ENCODE results near the gene CDH23. TPM values are rescaled to one million over a fixed set of nuclear protein-coding genes. Genes with fewer than 3 reads are reported as not detected.

The CDH23 gene
- total and polyA plus RNA-seq, 2 experiments from 2014 or later = 0.08 TPM; not detected in 1

DNA sequence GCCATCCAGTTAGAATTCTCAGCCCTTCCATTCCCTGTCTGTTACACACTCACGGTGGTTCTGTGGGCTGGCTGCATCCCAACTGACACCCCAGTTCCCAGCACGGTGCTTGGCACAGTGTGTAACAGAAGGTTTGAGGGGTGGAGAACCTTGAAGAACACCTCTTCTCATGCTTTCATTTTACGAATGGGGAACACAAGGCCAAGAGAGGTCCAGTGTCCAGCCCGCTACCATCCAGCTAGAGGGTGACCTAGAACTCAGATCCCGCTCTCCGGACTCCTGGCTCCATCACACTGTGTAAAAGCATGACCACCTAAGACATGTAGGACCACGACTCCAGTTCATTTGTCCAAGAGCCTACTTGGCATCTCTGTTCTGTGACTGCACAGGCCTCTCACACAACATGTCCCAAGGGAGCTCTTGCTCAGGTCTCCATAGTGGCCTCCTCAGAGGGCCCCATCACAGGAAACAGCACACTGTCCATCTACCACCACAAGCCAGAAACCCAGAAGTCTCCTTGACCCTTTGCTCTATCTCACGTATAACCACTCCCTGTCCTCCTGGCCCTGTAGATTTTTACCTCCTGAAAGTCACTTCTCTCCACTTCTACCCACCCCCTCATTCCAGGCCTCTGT, 2.8 kb upstream of the CDH23 start:
- no peak for DNase-seq
- no peak overlapping the region for H3K9ac ChIP-seq
- no peak overlapping the region for H2AFZ ChIP-seq
- in situ Hi-C loops (cut with MboI) = no loop called here
- no peaks in the 10 kb centered on the region for H3K36me3 ChIP-seq (ENCODE audit: low read depth)
- TF ChIP-seq EZH2 (IDR thresholded peaks at IDR 0.05; ENCODE audit: insufficient read depth, poor library complexity, severe bottlenecking) (no peak), EZH2phosphoT487 (IDR thresholded peaks at IDR 0.05; ENCODE audit: insufficient read depth, low read depth) (no peak)
- WGBS, 2 experiments (ENCODE audit: low coverage in 1 of 2, low lambda C conversion rate in 2 of 2, missing lambda C conversion rate in 2 of 2) = 56 to 61% methylated on average over 8 of the region's 8 CpGs
- no peaks in the 10 kb centered on the region for H3K9me2 ChIP-seq (ENCODE audit: insufficient read depth)
- no peak overlapping the region for H3K4me3 ChIP-seq
- no peak overlapping the region for H3K4me2 ChIP-seq (ENCODE audit: unreplicated experiment)
- peaks cover 75% of the 10 kb centered on the region for H3K27me3 ChIP-seq (replicated peaks; ENCODE audit: insufficient read depth)
- no peaks in the 10 kb centered on the region for H4K20me1 ChIP-seq (ENCODE audit: insufficient read depth)
- no peak overlapping the region for H3K27ac ChIP-seq
- no peaks in the 10 kb centered on the region for H3F3A ChIP-seq (ENCODE audit: insufficient read depth)
- H3K4me1 ChIP-seq (ENCODE audit: insufficient read depth) = no peaks in the 10 kb centered on the region
- no peaks in the 10 kb centered on the region for H3K79me2 ChIP-seq (ENCODE audit: insufficient read depth)
- no peaks in the 10 kb centered on the region for H3K9me3 ChIP-seq (ENCODE audit: low read depth)

DNA sequence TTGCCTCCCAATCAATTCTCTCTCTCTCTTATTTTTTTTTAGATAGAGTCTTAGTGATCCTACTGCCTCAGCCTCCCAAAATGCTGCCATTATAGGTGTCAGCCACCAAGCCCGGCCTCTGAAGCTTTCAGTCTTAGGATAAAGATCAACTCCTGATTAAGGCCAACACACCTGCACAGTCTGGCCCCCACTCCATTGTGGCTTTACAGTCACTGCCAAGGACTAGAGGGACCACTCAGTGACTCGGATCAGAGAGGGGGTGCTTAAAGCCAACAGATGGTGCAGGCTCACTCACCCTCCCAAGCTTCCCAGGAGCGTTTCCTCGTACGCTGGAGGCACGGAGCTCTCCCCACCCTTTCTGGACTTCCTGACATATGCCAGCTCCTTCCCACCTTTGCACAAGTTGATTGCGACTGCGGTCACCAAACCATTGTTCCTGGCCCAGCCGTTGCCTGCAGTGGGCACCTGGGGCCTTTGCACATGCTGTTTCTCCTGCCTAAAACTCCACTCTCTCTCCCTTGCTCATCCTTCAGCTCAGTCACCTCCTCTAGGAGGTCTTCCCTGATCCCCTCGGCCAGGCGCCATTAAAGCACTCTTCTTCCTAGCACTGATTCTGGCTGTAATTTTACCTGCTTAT, 1.7 kb upstream of the CDH23 start:
- no peaks in the 10 kb centered on the region for H3F3A ChIP-seq (ENCODE audit: insufficient read depth)
- H3K4me3 ChIP-seq = no peak overlapping the region
- in situ Hi-C loops (cut with MboI) = no loop called here
- H3K36me3 ChIP-seq (ENCODE audit: low read depth) = no peaks in the 10 kb centered on the region
- 80 to 82% methylated on average over 11 of the region's 11 CpGs for WGBS, 2 experiments (ENCODE audit: low coverage in 1 of 2, low lambda C conversion rate in 2 of 2, missing lambda C conversion rate in 2 of 2)
- no peak overlapping the region for H3K4me2 ChIP-seq (ENCODE audit: unreplicated experiment)
- TF ChIP-seq EZH2phosphoT487 (IDR thresholded peaks at IDR 0.05; ENCODE audit: insufficient read depth, low read depth) = no peak
- no peak for TF ChIP-seq EZH2 (IDR thresholded peaks at IDR 0.05; ENCODE audit: insufficient read depth, poor library complexity, severe bottlenecking)
- H2AFZ ChIP-seq = no peak overlapping the region
- H3K9me2 ChIP-seq (ENCODE audit: insufficient read depth) = no peaks in the 10 kb centered on the region
- H3K4me1 ChIP-seq (ENCODE audit: insufficient read depth) = no peaks in the 10 kb centered on the region
- H3K9me3 ChIP-seq (ENCODE audit: low read depth) = no peaks in the 10 kb centered on the region
- peaks cover 80% of the 10 kb centered on the region for H3K27me3 ChIP-seq (replicated peaks; ENCODE audit: insufficient read depth)
- no peak overlapping the region for H3K9ac ChIP-seq
- H3K27ac ChIP-seq = no peak overlapping the region
- H3K79me2 ChIP-seq (ENCODE audit: insufficient read depth) = no peaks in the 10 kb centered on the region
- H4K20me1 ChIP-seq (ENCODE audit: insufficient read depth) = no peaks in the 10 kb centered on the region
- no peak for DNase-seq

DNA sequence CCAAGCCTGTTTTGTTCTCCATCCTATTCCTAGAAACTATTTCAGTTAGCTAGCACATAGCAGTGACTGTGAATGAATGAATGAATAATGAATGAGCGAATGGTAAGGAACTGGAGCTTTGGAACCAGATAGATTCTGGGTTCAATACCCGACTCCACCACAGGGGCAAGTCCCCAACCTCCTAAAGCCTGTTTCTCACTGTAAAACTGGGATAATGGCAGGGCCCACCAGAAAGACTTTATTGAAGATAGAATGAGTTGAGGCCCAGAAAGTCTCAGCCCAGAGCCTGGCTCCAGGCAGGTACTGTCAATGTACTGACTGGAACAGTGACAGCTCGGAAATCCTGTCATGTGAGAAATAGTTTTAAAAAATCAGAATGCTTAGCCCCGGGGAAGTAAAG, 1.1 kb upstream of the CDH23 start:
- Histone ChIP-seq H4K20me1 (ENCODE audit: insufficient read depth) (no peaks in the 10 kb centered on the region), H3F3A (ENCODE audit: insufficient read depth) (no peaks in the 10 kb centered on the region), H2AFZ (no peak overlapping the region), H3K4me2 (ENCODE audit: unreplicated experiment) (no peak overlapping the region), H3K4me3 (no peak overlapping the region), H3K9ac (no peak overlapping the region), H3K79me2 (ENCODE audit: insufficient read depth) (no peaks in the 10 kb centered on the region), H3K36me3 (ENCODE audit: low read depth) (no peaks in the 10 kb centered on the region), H3K9me2 (ENCODE audit: insufficient read depth) (no peaks in the 10 kb centered on the region), H3K4me1 (ENCODE audit: insufficient read depth) (no peaks in the 10 kb centered on the region), H3K27ac (no peak overlapping the region), H3K27me3 (replicated peaks; ENCODE audit: insufficient read depth) (peaks cover 85% of the 10 kb centered on the region), H3K9me3 (ENCODE audit: low read depth) (no peaks in the 10 kb centered on the region)
- in situ Hi-C loops (cut with MboI) = no loop called here
- no peak for TF ChIP-seq EZH2 (IDR thresholded peaks at IDR 0.05; ENCODE audit: insufficient read depth, poor library complexity, severe bottlenecking)
- TF ChIP-seq EZH2phosphoT487 (IDR thresholded peaks at IDR 0.05; ENCODE audit: insufficient read depth, low read depth) = no peak
- DNase-seq = no peak
- WGBS, 2 experiments (ENCODE audit: low coverage in 1 of 2, low lambda C conversion rate in 2 of 2, missing lambda C conversion rate in 2 of 2) = 77 to 79% methylated on average over 4 of the region's 4 CpGs

DNA sequence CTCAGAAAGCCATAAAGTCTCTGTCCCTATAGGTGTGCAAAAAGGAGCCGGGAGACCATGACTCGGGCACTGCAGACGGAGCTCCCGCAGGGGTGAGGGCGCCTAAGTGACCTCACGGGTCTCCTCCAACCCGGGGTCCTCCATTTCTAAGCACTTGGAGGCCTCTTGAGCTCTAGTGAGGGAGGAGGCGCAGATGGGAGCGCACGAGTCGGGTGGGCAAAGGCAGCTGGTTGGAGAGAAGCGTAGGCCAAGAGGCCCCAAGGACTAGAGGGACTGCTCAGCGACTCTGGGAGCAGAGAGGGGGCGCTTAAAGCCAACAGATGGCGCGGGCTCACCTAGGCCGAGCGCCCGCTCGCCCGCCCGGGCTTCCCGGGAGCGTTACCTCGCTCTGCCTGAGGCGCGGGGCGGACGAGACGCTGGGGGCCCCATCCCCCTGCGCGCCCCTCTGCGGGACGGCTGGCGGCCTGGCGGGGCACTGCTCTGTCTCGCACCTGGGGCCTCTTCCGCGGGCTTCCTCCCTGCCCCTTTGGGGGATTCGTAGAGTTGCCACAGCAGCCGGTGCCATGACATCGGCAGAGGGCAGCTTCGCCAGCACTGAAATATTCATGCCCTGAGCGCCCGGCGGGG, 523 bp upstream of the CDH23 start:
- Histone ChIP-seq H3K4me2 (ENCODE audit: unreplicated experiment) (no peak overlapping the region), H3K27ac (no peak overlapping the region), H3K9me3 (ENCODE audit: low read depth) (no peaks in the 10 kb centered on the region), H3K79me2 (ENCODE audit: insufficient read depth) (no peaks in the 10 kb centered on the region), H3F3A (ENCODE audit: insufficient read depth) (no peaks in the 10 kb centered on the region), H3K4me1 (ENCODE audit: insufficient read depth) (no peaks in the 10 kb centered on the region), H3K9ac (no peak overlapping the region), H3K27me3 (replicated peaks; ENCODE audit: insufficient read depth) (peaks cover 86% of the 10 kb centered on the region), H4K20me1 (ENCODE audit: insufficient read depth) (no peaks in the 10 kb centered on the region), H3K4me3 (no peak overlapping the region), H3K36me3 (ENCODE audit: low read depth) (no peaks in the 10 kb centered on the region), H2AFZ (no peak overlapping the region), H3K9me2 (ENCODE audit: insufficient read depth) (no peaks in the 10 kb centered on the region)
- DNase-seq = peak; percentile 22
- WGBS, 2 experiments (ENCODE audit: low coverage in 1 of 2, low lambda C conversion rate in 2 of 2, missing lambda C conversion rate in 2 of 2) = 25 to 29% methylated on average over 36 to 43 of the region's 46 CpGs
- in situ Hi-C loops (cut with MboI) = no loop called here
- TF ChIP-seq EZH2phosphoT487 (IDR thresholded peaks at IDR 0.05; ENCODE audit: insufficient read depth, low read depth) (no peak), EZH2 (IDR thresholded peaks at IDR 0.05; ENCODE audit: insufficient read depth, poor library complexity, severe bottlenecking) (peak; percentile 81)

Data from GM23248 (cell line).